GM18867 (cell line): ENCODE data around the gene GLI3.

Experiments
- ATAC-seq: cut with Tn5 transposase; IDR thresholded peaks from one replicate; pipeline ENCODE4 v1.9.1; 2021; ENCODE audit warnings: mild to moderate bottlenecking, moderate library complexity; ENCODE audit not compliant: unreplicated experiment

GLI3 gene

DNA sequence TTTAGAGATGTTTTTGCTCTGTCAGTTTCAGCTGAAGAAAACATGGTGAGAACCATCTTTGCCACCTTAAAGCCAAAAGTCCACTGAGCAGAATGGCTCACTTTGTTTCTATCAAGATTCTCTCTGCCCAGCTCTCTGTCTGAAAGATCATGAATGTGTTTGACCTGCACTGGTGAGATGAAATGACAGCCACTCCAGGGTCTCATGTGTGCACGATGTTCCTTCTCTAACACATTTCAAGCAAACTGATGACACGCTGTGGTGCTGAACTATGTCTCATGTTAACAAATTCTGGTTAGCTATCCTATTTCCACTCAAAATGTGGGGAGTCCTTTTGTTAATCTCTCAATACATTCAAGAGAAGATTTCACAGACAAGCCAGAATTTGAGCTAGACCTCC, 260.6 kb downstream of the GLI3 start:
- ATAC-seq, result no peak

DNA sequence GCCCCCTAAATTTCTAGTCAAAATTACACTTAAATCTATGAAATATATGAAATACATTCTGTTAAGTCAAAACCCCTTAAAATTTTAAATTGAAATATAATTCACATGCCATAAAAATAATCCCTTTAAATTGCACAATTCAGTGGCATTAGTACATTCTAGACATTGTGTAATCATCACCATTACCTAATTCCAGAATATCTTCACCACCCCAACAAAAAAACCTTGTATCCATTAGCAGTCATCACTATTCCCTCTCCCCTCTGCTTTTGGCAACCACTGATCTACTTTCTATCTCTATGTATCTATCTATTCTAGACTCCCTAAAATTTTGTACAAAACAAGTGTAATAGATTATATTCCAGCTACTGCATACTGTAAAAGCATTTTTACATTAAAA, 261.2 kb downstream of the GLI3 start:
- ATAC-seq, result no peak

DNA sequence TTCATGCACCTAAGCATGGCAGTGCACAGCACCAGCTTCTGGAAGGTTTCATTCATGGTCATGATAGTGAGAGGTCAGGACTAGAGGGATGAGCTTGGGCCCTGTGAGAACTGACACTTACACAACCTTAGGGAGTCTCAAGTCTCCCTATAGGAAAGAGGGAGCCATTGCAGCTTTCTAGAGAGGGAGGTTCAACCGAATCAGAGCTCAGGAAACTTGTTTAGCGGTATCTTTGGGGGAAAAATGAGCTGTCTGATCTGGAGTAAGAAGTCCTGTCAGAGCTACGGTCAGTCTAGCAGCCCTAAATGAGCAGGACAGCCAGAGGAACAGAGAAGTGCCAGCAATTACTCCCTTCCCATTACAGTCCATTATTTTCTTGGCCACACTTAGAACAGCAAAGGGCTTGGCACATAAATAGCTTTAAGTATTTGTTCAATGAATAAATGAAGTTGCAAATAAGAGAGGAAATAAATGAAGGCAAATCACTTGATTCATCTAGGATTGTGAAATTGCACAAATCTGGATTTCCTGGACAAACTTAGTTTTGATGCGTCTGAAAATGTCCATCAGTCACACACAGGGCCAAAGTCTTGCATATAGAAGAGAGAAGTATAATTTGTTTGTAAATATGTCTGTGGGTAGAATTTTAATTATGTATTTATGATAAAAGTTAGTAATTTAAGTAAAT, 262.0 kb downstream of the GLI3 start:
- no peak for ATAC-seq

DNA sequence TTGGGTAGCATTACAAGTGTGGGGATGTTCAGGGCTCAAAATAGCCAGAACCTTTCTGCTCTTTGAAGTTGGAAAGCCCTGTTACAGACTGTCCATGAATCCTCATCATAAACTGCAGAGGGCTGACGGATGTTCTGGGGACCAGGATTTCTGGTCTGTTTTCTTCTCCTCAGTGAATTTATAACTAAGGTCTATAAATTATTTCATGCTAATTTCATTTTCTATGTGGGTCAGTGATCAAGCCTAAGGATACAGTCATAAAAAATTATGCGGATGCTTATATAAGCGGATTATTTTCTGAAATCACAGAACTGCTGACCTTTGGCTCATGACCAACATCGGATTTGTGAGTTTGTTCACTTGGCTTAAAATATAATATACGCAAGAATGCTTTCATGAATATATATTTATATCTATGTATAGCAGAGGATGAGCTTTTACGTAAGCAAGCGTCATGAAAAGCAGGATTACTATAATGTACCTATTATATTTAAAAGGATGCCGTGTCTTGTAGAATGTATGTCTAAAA, 263.7 kb downstream of the GLI3 start:
- ATAC-seq, result no peak

DNA sequence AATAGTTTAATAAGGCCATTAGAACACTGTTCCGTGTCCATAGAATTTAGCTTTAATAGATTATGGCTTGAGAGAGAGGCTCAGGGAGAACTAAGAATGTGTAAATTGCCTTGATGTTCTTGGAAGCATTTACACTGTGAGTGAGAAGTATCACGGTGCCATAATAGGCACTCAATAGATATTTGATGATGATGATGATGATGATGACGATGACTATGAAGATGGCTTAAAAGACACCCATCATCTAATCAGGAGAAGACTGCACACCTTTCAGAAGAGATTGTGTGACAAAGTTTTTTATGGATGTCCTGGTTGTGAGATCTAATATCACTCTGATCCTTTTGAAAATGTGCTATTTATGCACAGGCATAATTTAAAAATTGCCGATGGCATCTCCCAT, 264.2 kb downstream of the GLI3 start:
- ATAC-seq, result no peak

DNA sequence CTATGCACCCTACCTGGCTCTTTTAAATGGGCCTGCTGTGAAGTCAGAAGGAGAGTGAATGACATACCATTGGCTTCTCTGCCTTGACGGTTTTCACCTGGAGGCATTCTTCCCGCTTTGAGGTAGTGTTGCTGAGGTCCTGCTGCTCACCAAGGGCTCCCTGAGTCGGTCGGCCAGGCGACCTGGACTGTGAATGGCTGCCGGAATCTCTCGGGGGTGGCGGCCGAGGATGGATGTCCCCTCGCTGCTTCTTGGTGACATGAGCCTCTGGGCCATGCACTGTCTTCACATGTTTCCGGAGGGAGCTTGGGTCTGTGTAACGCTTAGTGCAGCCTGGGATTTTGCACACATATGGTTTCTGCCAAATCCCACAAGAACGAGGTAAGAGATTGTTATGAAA, 264.7 kb downstream of the GLI3 start:
- no peak for ATAC-seq

DNA sequence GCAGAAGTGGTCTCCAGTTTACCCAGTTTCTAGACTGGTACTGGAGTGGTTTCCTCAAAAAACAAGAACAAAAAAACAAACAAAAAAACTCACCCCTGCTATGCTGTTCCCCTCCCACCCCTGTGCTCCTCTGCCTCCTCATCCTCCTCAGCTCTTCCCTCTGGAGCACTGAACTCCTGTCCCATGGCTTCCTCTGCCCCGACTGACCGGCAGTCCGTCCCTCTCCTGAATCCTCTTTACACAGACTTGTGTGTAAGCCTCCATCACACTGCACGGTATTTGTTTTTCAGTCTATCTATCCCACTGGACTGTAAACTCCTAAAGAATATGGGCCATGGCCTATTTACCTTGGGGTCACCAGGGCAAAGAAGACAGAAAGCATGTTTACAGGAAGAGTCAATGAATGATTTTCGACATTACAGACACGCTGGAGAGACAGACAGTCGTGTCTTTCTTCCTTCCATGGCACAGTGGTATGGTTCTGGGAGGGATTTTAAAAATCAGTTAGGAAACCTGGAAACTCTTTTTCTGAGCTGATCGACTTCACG, 265.3 kb downstream of the GLI3 start:
- ATAC-seq, result no peak

DNA sequence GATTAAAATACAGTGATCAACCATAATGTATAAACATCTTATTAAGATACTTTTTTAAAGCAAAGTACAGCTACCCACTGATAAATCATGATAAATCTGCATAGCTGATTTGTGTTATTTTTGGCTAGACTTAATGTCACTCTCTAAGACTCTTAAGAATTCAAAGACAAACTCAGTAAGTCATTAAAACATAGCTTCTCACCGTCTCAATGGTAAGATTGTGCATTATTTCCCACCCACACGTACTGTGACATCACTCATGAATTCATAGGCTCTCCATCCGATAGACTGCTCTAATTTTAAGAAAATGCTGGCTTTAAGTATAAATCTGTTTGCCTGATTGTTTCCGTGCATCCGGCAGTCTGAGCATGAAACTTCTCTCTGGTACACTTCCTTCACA, 266.1 kb downstream of the GLI3 start:
- ATAC-seq, result no peak

DNA sequence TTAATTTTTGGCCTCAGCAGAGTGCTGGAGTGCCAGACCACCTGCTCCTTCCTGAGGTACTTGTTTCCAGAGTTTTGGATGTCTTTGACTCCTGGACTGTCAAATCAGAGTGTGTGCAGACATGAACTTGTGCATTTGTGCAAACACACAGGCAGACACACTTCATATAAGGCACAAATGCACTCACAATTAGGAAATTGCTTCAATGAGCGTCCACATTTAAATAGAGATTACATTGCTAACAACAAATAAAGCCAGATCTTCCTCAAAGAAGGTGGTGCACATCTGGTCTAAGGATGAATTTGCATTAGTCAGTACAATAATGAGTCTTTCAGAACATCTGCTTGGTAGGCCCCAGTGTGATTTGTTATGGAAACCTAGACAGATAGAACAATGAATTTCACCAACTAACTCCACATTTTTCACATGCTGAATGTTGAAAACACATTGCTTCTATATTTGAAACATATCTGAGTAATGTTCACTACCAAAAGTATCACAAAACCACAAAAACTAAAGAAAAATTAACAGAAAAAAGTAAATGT, 267.4 kb downstream of the GLI3 start:
- no peak for ATAC-seq

DNA sequence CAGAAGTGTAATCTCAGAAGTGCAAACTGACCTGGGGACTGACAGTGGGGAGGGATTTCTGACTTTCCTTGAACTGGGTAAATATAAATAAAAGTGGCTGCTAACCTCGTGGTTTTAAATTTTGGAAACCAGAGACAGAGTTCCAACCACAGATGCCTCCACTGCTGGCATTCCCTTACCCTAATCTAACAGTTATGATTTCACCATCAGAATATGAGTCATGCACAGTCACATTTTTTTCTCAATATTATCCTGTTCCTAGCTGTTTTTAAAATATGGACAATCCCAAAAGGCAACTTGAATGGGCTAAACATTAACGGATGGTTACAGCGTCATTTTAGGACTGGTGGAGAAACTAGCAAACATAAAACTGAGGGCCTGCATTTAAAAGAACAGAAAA, 269.9 kb downstream of the GLI3 start:
- no peak for ATAC-seq

DNA sequence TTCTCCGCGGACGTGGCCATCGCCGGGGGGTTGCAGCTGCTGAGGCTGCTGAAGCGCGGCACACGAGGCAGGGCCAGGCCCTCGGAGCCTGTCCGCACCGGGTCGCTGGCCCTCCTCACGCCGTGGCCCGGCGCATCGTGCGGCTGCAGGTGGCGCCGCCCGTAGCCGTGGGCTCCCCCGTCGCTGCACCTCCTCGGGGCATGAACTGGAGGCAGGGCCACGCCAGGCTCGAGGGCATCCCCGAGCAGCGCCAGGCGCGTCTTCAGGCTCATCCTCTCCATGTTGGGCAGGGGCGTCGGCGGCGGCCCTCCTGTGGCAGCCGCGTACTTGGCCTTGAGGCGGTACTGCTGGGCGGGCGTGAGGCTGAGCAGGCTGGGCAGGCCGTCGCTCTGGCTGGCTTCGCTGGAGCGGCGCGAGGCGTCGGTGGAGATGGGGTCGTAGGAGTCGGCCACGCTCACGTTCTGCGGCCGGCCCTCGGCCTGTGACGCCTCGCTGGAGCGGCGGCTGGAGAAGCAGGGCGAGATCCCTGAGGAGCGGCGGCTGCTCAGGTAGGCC, 271.0 kb downstream of the GLI3 start:
- ATAC-seq, result no peak

DNA sequence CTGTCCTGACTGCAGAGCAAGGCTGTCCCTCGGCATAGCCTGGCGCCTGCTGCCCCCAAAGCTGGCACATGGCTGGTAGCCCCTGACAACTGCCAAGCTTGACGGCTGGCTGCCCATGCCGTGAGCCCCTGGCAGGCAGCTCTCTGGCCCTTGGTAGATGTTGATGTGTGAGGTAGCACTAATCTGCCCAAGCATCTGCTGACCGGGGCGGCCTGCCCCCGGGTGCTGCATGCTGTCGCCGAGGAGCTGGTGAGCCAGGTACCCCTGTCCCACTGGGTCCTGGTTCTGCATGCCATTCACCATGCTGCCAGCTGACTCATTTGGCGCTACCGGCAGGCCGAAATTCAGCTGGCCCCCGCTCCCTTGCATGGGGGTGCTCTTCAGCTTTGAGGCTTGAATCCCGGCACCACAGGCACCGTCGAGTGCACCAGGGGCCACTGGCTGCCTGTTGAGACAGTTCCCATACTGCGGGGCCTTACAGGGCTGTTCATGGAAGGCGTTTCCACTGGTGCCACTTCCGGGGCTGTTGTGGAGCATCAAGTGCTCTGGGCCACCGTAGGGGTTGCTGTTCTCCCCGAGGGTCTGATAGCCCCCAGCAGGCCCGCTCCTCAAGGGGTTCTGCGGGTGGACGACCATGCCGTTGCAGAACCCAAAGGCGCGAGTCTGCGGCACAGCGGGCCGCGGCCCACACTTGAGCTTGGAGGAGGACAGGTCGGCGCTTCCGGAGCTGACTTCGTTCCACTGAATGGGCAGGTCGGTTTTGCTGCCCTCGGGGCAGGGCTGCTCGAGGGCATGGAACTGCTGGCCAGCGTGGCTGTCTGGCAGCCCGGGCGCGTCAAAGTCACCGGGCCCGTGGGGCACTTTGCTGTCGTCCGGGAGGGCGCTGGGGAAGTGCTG, 271.9 kb downstream of the GLI3 start:
- no peak for ATAC-seq

DNA sequence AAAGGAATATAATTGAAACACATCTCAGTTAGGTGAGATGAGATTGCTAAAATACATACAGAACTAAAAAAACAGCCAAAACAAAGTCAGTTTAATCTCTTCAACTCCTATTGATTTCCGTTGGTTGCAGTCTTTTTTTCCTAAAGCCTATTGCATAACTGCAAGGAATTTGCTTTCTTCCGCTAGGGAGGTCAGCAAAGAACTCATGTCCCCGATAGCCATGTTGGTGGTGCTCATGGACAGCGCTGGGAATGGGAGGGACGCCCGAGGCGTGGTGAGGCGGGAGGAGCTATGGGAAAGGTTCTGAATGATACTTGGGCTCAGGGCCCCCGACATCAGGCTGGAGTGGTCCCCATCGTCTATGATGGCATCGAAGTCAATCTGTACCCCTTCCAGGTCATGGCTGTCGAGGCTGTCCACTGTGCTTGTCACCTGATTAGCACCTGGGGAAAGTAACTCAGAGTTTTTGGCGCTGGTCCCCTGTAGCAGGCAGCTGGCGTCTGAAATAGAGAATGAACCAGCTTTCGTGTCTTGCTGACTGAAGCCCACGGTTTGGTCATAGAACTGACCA, 272.7 kb downstream of the GLI3 start:
- no peak for ATAC-seq

DNA sequence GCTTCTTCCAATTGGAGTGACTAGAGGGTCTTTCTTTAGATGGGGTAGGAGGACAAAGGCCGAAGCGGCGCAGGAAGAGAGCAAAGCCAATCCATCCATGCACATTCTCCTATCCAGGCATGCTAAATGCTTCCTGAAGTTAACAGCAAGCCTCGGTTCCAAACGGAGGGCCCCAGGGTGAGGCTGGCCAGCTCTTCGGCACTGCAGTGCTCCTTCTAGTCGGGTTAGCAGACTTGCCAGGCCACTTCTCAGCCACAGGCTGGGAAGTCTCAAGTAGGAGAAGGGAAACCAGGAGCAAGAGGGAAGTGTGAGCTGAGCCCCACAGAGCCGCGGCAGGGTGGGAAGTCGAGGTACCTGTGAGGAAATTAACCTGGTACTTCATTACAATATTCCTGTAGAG, 280.3 kb downstream of the GLI3 start:
- no peak for ATAC-seq

DNA sequence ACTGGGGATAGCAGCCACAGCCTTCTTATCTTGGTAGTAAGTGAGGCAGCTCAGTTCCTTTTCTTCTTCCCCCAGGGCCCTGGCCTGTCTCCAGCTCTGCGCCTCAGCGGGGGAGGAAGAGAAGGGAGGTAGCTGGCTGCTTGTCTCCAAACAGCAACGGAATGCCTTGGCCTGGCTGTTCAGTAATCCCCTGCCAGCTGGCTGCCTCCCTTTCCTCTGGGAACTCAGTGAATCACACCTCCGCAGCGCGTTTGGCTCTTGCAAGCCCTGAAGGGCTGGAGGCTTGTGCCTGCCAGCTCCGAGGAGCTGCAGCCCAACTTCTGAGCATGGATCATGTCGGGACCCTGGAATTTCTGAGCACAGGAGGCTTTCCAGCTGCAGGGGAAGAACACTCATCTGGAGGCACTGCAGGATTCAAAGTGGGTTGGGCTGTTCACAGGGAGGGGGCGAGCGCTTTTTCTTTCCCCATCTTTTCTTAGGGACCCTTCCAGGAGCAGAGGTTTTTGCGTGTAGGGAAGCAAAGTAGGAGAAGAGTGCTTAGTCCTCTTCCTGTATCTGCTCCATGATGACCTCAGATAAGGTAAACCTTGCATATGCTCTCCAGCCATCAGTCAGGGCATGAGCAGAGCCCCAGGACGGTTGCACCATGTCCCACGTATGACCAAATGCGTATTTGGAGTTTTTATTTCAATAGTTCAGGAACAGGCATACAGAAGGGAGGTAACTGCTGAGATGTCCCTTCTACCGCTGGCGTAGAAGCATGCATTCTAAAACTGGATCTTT, 280.9 kb downstream of the GLI3 start:
- no peak for ATAC-seq

DNA sequence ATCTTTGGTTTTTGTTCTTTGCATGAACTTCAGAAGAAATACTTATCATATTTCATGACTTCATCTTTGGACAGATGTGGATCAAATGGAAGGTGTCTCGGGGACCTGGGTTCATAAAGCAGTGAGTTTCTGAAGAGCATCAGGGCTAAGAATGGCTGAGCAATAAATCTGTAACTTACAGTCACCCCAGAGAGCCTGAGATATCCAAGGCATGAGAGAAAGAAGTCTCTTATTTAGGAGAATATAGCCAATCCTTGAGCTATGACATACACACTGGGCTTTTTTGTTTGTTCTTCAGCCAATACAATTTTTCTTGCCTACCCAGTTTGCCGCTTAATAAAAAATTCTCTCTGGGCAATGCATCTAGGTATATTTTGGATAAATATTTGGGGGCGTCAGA, 281.6 kb downstream of the GLI3 start:
- no peak for ATAC-seq

DNA sequence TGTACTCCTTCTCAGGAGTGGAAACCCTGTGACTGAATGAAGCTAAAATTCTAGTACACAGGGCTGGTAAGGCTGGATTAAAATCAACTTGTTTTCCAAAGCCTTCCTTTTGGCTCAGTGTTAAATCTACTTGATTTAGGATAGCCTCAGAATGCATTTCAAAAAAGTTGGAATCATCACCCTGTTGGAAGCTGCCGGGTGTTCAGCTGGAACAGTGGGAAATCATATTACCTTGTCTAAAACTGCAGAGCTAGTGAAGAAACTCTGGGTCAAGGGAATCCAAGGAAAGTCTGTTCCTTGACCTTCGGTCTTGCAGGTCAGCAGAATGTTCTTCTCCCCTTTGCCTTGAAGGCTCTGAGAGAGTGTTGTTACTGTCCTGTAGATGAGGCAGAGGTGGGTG, 282.0 kb downstream of the GLI3 start:
- ATAC-seq, result no peak

DNA sequence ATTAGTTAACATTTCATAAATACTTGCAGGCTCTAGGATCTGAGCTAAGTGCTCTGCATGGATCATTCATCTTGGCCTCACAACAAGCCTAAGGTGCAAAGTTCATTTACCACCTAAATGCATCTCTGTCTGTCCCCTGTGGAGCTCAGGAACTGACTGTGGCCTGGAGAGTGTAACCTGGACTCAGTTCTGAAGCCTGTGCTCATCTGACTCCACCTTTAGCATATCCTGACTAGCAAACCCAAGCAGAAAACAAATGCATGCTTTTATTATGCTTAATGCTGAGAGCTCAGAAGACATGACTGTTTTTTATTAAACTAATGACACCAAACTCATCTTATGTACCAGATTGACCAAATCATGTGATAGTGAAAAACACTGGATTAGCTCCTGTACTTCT, 288.5 kb downstream of the GLI3 start:
- ATAC-seq, result no peak

DNA sequence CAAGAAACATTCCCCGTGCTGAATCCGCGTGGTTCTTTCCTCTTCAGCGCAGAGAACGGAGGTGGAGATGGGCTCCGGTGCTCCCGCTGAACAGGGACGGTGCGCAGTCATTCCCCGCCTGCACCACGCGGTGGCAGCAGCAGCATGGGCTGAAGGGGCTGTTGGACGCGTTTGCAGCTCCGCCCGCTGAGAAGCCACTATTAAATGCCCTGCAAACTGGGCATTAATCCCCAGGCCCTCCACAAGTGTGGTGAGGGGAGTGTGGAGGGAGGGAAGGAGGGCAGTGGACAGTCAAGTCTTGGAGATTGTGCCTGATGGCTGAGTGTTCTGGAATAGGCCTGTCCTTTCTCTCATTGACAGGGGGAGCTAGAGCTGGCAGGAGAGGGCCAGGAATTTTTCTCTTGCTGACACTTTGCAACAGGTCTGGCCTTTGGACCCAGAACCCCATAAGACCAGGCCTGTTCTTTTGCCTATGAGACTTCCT, 293.9 kb downstream of the GLI3 start:
- ATAC-seq, result peak; percentile 94

DNA sequence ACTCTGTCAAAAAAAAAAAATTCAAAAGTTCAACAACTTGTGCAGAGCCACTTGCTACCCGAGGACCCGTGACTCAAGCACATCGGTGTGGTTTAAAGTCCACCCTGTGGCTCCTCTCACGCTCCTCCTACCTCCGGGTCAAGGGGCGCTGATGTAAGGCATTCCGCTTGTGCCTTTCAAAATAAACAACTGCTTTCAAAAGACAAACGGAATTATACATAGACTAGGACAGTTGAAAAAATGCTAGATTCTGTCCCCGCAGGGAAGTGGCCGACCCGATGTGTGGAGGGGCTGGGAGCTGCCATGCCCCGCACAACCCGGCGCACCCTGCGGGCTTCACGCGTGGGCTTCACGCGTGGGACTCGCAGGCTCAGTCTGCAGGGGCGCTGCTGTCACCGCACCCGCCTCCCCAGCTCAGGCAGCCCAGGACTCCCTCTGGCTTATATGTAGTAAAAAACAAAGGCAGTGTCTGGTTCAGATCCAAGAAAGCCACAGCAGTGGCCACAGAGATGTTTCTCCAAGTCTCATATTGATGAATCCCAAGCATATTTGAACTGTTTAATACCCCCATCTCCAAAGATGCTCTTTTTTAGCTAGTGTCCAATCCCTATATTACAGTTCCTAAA, 294.4 kb downstream of the GLI3 start:
- peak; percentile 4 for ATAC-seq
